ENCODE results near the gene FAM98A.

DNA sequence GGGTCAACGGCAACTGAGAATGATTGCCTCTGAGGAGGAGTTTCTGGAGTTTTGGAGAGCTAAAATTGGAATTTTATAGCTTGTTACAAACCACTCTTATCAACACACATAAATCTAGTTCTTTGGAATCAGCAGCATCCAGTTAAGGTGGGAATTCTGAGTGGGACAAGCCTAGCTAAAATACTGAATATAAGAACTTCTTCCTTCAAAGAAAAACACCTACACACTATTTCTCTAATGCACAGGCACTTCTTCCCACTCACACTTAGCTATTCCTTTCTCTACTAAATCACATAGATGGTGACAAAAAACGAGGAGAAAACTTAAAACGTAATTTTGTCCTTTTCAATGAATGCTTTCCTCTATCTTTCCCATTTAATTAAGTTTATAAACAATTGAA is 43.4 kb downstream of the FAM98A start:
- TF ChIP-seq ATF3 (IDR thresholded peaks at IDR 0.05) = no peak
- TF ChIP-seq, protein P1, sequence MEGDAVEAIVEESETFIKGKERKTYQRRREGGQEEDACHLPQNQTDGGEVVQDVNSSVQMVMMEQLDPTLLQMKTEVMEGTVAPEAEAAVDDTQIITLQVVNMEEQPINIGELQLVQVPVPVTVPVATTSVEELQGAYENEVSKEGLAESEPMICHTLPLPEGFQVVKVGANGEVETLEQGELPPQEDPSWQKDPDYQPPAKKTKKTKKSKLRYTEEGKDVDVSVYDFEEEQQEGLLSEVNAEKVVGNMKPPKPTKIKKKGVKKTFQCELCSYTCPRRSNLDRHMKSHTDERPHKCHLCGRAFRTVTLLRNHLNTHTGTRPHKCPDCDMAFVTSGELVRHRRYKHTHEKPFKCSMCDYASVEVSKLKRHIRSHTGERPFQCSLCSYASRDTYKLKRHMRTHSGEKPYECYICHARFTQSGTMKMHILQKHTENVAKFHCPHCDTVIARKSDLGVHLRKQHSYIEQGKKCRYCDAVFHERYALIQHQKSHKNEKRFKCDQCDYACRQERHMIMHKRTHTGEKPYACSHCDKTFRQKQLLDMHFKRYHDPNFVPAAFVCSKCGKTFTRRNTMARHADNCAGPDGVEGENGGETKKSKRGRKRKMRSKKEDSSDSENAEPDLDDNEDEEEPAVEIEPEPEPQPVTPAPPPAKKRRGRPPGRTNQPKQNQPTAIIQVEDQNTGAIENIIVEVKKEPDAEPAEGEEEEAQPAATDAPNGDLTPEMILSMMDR (IDR thresholded peaks at IDR 0.05; ENCODE audit: low read depth, low read length, missing input control) = no peak
- no peak for TF ChIP-seq YY1 (IDR thresholded peaks at IDR 0.05)
- TF ChIP-seq NR2F2 (IDR thresholded peaks at IDR 0.05) = no peak
- TF ChIP-seq JUND (IDR thresholded peaks at IDR 0.05) = no peak
- TF ChIP-seq TAF1 (conservative IDR thresholded peaks at IDR 0.05) = no peak
- no peak for TF ChIP-seq REST (IDR thresholded peaks at IDR 0.05)
- no peak for TF ChIP-seq EGR1 (IDR thresholded peaks at IDR 0.05; ENCODE audit: low read depth in 2 of 2)

All from liver (tissue), 3 donors.